Erythroblast (primary cell): Measurements from ENCODE around the gene ATF3.

ENCODE experiments used
- GATA1 ChIP-seq: IDR thresholded peaks from 2 replicates; pipeline ENCODE4 v1.6.1; 2011; ENCODE audit warnings: low read depth, mild to moderate bottlenecking, control low read depth, low read length, moderate library complexity
- POLR2A ChIP-seq: IDR thresholded peaks from 2 replicates; pipeline ENCODE4 v1.6.1; 2011; ENCODE audit warnings: mild to moderate bottlenecking, low read length

DNA sequence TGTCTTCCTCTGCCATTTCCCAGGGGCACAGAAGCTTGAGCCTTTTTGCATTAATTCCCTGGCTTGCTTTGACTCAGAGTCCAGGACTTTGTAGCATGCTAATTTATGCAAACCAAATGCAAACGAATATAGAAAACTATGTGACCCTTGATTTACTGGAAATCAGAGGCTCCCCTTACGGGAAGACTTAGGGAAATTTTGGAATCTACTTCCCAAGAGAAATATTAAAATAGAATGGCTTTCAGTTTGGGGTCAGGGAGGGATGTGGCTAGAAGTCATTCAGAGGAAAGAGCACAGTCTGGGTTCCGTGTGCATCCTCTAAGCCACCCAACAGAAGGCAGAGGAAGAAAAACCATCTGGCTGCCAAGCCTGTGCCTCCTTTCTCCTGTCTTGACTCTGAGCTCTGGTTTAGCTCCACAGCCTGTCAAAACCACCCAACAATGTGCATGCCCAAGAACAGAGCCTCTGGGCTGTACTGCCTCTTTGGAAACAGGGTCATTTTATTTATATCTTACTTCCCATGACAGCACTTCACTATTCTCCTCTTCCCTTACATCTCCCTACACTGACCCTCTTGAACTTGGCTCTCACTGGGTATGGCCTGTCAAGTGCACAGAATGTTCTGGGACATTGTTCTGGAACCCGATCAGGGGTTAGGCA lies 30.1 kb downstream of the ATF3 start:
- TF ChIP-seq POLR2A (no peak), GATA1 (no peak)
